HCT116 (cell line): ENCODE results near the gene LTB. TPM values are rescaled to one million over a fixed set of nuclear protein-coding genes. Genes with fewer than 3 reads are reported as not detected.
A peak's percentile ranks its signal among the peaks of the same experiment; 100 is the strongest.

Experiments
- ATAC-seq: fragments of 200-7000 bp; cut with Tn5 transposase; 2 replicates; pipeline ENCODE4 v1.9.1; 2020; ENCODE audit warnings: mild to moderate bottlenecking, moderate library complexity
- BruUV-seq: library from RNA; stranded (reverse); fragments of 400-500 nt; replicated peaks from 2 replicates; lab custom pipeline; 2021; lab: Mats Ljungman, UMichigan
- CTCF ChIA-PET: fragments of 300-600 bp; sonication (Branson Sonifier 250); formaldehyde crosslinking; loops from one replicate; lab custom pipeline; 2021; ENCODE audit warnings: antibody characterized with exemption; lab: Charles Lee
- POLR2A ChIA-PET: fragments of 300-600, 350-600 bp; sonication (Branson Sonifier 250); formaldehyde crosslinking; loops from one replicate; lab custom pipeline; 2021; ENCODE audit warnings: antibody characterized with exemption; lab: Charles Lee
- RAD21 ChIA-PET, 2 experiments: fragments of 300-600 bp; sonication (Branson Sonifier 250); formaldehyde crosslinking; loops; one replicate each; lab custom pipeline; 2023; ENCODE audit warnings: low total read pairs in 2 of 2; ENCODE audit not compliant: uncharacterized antibody in 2 of 2, unreplicated experiment in 2 of 2, low non-redundant PET in 1 of 2; lab: Charles Lee
- DNase-seq: peaks from one replicate; pipeline ENCODE4 v3.0.0-alpha.2; 2010; ENCODE audit warnings: low read depth, low spot score
- H2AFZ ChIP-seq: fragments of 200-600 bp; shearing (Covaris generic), sonication (generic); 2 replicates; pipeline ENCODE4 v1.6.1; 2017; ENCODE audit warnings: low read depth, mixed run types, mixed read lengths, antibody characterized with exemption, low read length; ENCODE audit not compliant: poor library complexity, severe bottlenecking
- H3K27ac ChIP-seq: 2 replicates; pipeline ENCODE4 v1.5.1; 2012; ENCODE audit warnings: low read depth, low read length
- H3K27me3 ChIP-seq: fragments of 200-600 bp; sonication (generic); 2 replicates; pipeline ENCODE4 v1.6.1; 2016; ENCODE audit warnings: mixed run types, low read length, mixed read lengths; ENCODE audit not compliant: insufficient read depth
- H3K36me3 ChIP-seq, 2 experiments: fragments of 200-500 bp in 1 of 2; fragments of 200-600 bp in 1 of 2; sonication (Bioruptor generic) in 1 of 2; sonication (generic) in 1 of 2; 2 replicates each; pipeline versions ENCODE4 v1.5.1 to v1.6.1; 2014 to 2016; ENCODE audit warnings: low read length in 2 of 2, inconsistent platforms in 1 of 2, mixed read lengths in 1 of 2, mixed run types in 1 of 2; ENCODE audit not compliant: insufficient read depth in 2 of 2, control insufficient read depth in 1 of 2
- H3K4me1 ChIP-seq, 2 experiments: fragments of 200-600 bp in 1 of 2; sonication (generic) in 1 of 2; 2 replicates each; pipeline versions ENCODE4 v1.5.1 to v1.6.1; 2012 to 2017; ENCODE audit warnings: low read length in 2 of 2, inconsistent platforms in 1 of 2, mild to moderate bottlenecking in 1 of 2, mixed read lengths in 1 of 2, mixed run types in 1 of 2, moderate library complexity in 1 of 2; ENCODE audit not compliant: insufficient read depth in 2 of 2, control insufficient read depth in 1 of 2
- H3K4me2 ChIP-seq: fragments of 200-600 bp; sonication (generic); 2 replicates; pipeline ENCODE4 v1.6.1; 2017; ENCODE audit warnings: mixed run types, low read length, mixed read lengths
- H3K4me3 ChIP-seq, 2 experiments: fragments of 200-600 bp in 1 of 2; sonication (generic) in 1 of 2; replicated peaks in 1 of 2; 2 replicates each; pipeline ENCODE4 v1.5.1; 2011 to 2016; ENCODE audit warnings: low read length in 2 of 2, control low read depth in 1 of 2, low read depth in 1 of 2, mild to moderate bottlenecking in 1 of 2, mixed read lengths in 1 of 2, mixed run types in 1 of 2
- H3K79me2 ChIP-seq: fragments of 200-600 bp; sonication (generic); 2 replicates; pipeline ENCODE4 v1.6.1; 2017; ENCODE audit warnings: mild to moderate bottlenecking, mixed run types, low read length, moderate library complexity, mixed read lengths; ENCODE audit not compliant: insufficient read depth
- H3K9ac ChIP-seq: fragments of 200-600 bp; sonication (generic); 2 replicates; pipeline ENCODE4 v1.6.1; 2016; ENCODE audit warnings: low read length, mixed read lengths
- H3K9me2 ChIP-seq: fragments of 200-600 bp; sonication (generic), shearing (Covaris generic); 2 replicates; pipeline ENCODE4 v1.6.1; 2017; ENCODE audit warnings: mixed run types, mild to moderate bottlenecking, moderate library complexity; ENCODE audit not compliant: insufficient read depth
- H3K9me3 ChIP-seq, 2 experiments: fragments of 200-500 bp in 1 of 2; fragments of 200-600 bp in 1 of 2; sonication (Bioruptor generic) in 1 of 2; sonication (generic) in 1 of 2; 2 replicates each; pipeline ENCODE4 v1.6.1; 2014 to 2017; ENCODE audit warnings: low read length in 2 of 2, mixed read lengths in 2 of 2, inconsistent platforms in 1 of 2, low read depth in 1 of 2, mild to moderate bottlenecking in 1 of 2, mixed run types in 1 of 2, moderate library complexity in 1 of 2; ENCODE audit not compliant: control insufficient read depth in 1 of 2, insufficient read depth in 1 of 2
- H4K20me1 ChIP-seq: fragments of 200-600 bp; sonication (generic), shearing (Covaris generic); 2 replicates; pipeline ENCODE4 v1.6.1; 2017; ENCODE audit warnings: mixed run types, mild to moderate bottlenecking, moderate library complexity; ENCODE audit not compliant: insufficient read depth
- CEBPB ChIP-seq: IDR thresholded peaks from 2 replicates; pipeline ENCODE4 v1.6.1; 2012; ENCODE audit warnings: low read depth
- EZH2 ChIP-seq: fragments of 200-600 bp; sonication (generic); IDR thresholded peaks from 2 replicates; pipeline ENCODE4 v1.6.1; 2017; ENCODE audit warnings: antibody characterized with exemption, mixed run types
- EZH2phosphoT487 ChIP-seq: fragments of 200-600 bp; IDR thresholded peaks from 2 replicates; pipeline ENCODE4 v1.6.1; 2018; ENCODE audit warnings: antibody characterized with exemption, borderline replicate concordance
- FOSL1 ChIP-seq: IDR thresholded peaks from 2 replicates; pipeline ENCODE4 v1.6.1; 2012; ENCODE audit warnings: low read depth
- JUND ChIP-seq: IDR thresholded peaks from 2 replicates; pipeline ENCODE4 v1.6.1; 2012
- POLR2A ChIP-seq: IDR thresholded peaks from 2 replicates; pipeline ENCODE4 v1.7.0; 2011; ENCODE audit warnings: borderline replicate concordance; ENCODE audit not compliant: insufficient read depth, insufficient read length; ENCODE audit errors: extremely low read depth
- POLR2AphosphoS5 ChIP-seq: IDR thresholded peaks from 2 replicates; pipeline ENCODE4 v1.6.1; 2011; ENCODE audit warnings: mild to moderate bottlenecking, low read depth, low read length, moderate library complexity
- RAD21 ChIP-seq: IDR thresholded peaks from 2 replicates; pipeline ENCODE4 v1.6.1; 2012; ENCODE audit warnings: low read depth, mild to moderate bottlenecking
- SP1 ChIP-seq: IDR thresholded peaks from 2 replicates; pipeline ENCODE4 v1.6.1; 2012; ENCODE audit warnings: low read depth
- TCF7L2 ChIP-seq: IDR thresholded peaks from 2 replicates; pipeline ENCODE4 v1.7.0; 2011; ENCODE audit warnings: borderline replicate concordance, inconsistent platforms; ENCODE audit not compliant: insufficient read depth, insufficient read length; ENCODE audit errors: extremely low read depth
- ZFX ChIP-seq: fragments of 450-650 bp; IDR thresholded peaks from 2 replicates; pipeline ENCODE4 v1.6.1; 2017
- intact Hi-C: fragments of 100-400 bp; cut with micrococcal nuclease; formaldehyde crosslinking; loops from 2 replicates; pipeline ENCODE4 v1.10.0; 2022
- total RNA-seq: library from RNA; stranded (reverse); gene quantifications from one replicate; pipeline ENCODE4 v1.2.1, GENCODE V29; 2021; ENCODE audit not compliant: unreplicated experiment
- TF ChIP-seq, protein P1 (sequence below): IDR thresholded peaks from 2 replicates; pipeline ENCODE4 v1.6.1; 2012; ENCODE audit warnings: low read depth

The LTB gene
- total RNA-seq, 1 experiment from 2014 or later: 0.64 TPM

DNA sequence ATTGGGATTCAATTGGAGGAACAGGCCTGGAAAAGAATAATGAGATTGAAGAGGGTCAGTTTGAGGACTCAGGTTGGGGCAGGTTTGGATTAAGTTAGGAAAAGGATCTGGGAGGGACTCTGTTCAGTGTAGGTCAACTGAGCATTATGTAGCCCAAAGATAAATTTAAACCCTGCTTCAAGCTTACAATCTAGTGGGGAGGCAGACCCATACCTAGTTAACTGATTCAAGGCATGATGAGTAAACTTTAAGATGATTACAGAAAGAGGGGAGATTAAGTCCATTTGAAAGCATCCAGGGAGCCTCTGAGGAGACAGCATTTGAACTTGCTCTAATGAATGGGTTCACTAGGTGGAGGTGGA is 21.5 kb downstream of the LTB start:
- DNase-seq (no peak), ATAC-seq (peak; percentile 28; the same call in 1 of the 2 replicates)
- ChIA-PET POLR2A (no interaction called here), RAD21 (no interaction called here), CTCF (no interaction called here)
- peaks cover 6% of the 10 kb centered on the region; the same call in 1 of the 2 replicates for H3K79me2 ChIP-seq
- H3K9me2 ChIP-seq: no peaks in the 10 kb centered on the region
- 0 out of 4 replicates have a peak overlapping the region, but pooled peaks of 1 of the 2 experiments have one; percentile 24 for H3K4me3 ChIP-seq
- peaks cover 16 to 20% of the 10 kb centered on the region in 2 experiments for H3K36me3 ChIP-seq
- peak overlapping the region; percentile 31 for H3K9ac ChIP-seq
- H3K27ac ChIP-seq: no peak overlapping the region
- no peak overlapping the region for H2AFZ ChIP-seq
- no peaks in the 10 kb centered on the region for H3K27me3 ChIP-seq
- no peaks in the 10 kb centered on the region for H4K20me1 ChIP-seq
- H3K4me1 ChIP-seq: peaks cover 5 to 24% of the 10 kb centered on the region in 2 experiments; a peak in 3 of 4 replicates
- peak overlapping the region; percentile 72 for H3K4me2 ChIP-seq
- BruUV-seq: no TSS peak
- intact Hi-C loops: no loop called here
- no peaks in the 10 kb centered on the region for H3K9me3 ChIP-seq
- TF ChIP-seq POLR2A (no peak), ZFX (no peak), SP1 (no peak), EZH2phosphoT487 (no peak), TCF7L2 (no peak), FOSL1 (no peak), JUND (no peak), EZH2 (no peak), CEBPB (no peak), POLR2AphosphoS5 (no peak), RAD21 (no peak)
- TF ChIP-seq, protein P1, sequence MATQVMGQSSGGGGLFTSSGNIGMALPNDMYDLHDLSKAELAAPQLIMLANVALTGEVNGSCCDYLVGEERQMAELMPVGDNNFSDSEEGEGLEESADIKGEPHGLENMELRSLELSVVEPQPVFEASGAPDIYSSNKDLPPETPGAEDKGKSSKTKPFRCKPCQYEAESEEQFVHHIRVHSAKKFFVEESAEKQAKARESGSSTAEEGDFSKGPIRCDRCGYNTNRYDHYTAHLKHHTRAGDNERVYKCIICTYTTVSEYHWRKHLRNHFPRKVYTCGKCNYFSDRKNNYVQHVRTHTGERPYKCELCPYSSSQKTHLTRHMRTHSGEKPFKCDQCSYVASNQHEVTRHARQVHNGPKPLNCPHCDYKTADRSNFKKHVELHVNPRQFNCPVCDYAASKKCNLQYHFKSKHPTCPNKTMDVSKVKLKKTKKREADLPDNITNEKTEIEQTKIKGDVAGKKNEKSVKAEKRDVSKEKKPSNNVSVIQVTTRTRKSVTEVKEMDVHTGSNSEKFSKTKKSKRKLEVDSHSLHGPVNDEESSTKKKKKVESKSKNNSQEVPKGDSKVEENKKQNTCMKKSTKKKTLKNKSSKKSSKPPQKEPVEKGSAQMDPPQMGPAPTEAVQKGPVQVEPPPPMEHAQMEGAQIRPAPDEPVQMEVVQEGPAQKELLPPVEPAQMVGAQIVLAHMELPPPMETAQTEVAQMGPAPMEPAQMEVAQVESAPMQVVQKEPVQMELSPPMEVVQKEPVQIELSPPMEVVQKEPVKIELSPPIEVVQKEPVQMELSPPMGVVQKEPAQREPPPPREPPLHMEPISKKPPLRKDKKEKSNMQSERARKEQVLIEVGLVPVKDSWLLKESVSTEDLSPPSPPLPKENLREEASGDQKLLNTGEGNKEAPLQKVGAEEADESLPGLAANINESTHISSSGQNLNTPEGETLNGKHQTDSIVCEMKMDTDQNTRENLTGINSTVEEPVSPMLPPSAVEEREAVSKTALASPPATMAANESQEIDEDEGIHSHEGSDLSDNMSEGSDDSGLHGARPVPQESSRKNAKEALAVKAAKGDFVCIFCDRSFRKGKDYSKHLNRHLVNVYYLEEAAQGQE: no peak
